ENCODE results near the gene SNAPC5.
A peak's percentile ranks its signal among the peaks of the same experiment; 100 is the strongest.
"Not testable (repeated sequence)": the region's sequence is repeated elsewhere in the genome, so short reads cannot be mapped to it uniquely, and the experiment has no call there.

Gene SNAPC5

DNA sequence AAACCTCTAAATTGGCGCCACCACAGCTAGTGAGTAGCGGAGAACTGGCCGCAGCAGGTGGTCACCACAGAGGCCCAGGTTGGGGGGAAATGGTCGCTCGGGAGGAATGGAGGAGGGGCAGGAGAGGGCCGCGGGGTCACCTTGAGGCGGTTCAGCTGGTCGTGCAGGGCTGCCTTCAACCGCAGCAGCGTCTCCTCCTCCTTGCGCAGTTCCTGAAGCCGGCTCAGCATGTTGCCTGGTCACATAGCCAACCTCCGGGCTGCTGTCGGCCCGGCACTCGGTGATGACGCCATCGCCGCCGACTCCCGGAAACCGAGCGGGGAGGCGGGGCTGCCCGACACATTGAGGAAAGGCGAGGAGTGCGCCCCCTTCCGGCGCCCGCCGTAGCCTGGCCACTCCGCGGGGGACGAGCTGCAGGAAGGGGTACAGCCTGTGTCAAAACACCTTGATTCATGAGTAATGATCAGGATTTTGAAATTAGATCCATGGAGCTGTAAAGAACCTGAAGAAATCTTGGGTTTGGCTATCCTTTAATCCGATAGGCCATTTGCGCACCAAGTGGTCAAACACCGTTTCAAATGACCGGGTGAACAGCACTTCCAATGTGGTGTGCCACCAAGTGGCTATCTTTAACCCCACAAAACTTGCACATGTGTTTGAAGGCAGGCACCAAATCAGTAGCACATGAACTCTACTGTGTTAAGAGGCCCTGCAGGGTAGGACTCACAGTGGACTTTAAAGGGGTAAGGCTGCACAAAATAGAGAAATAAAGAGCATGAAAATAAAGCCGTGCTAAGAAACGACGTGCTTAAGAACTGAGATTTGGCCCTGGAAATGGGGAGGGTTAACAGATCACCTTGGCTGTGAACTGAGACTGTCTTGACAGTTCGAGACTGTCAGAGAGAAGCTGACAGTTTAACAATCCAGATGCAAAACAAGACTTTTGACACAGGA, at the start of gene SNAPC5:
SNAPC5 (minus strand) TSS at position 261 of the 954 bp plus-strand sequence; CDS start at position 230, 31 bp downstream.
- DNase-seq (ENCODE audit: low read depth in 2 of 2) = peak; percentile 97 to 98

DNA sequence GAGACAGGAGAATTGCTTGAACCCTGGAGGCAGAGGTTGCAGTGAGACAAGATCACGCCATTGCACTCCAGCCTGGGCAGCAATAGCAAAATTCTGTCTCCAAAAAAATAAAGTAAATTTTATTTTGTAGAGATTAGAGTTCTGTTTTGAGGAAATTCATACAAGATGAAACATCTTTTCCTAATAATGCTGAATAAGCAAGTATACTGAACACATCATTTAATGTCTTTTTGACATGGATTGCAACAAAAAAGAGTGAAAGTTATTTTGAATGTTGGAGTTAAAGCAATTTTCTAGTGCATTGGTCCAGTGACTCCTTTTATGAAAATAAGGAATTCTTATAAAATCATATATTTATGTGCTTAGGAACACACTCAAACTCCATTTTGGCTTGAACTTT, 47.7 kb upstream of the SNAPC5 start:
- no peak for DNase-seq (ENCODE audit: low read depth in 2 of 2)

DNA sequence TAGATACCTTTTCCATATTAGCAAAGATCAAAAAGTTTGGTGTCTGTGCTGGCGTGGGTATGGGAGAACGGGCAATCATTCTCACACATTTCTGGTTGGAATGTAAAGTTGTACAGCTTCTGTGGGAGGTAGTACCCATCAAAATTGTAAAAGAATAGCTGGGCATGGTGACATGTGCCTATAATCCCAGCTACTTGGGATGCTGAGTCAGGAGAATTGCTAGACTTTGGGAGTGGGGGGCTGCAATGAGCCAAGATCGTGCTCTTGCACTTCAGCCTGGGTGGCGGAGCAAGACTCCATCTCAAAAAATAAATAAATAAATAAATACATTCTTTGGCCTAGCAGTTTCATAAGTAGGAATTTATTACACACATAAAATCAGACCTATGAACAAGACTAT, 45.3 kb upstream of the SNAPC5 start:
- no peak for DNase-seq (ENCODE audit: low read depth in 2 of 2)

DNA sequence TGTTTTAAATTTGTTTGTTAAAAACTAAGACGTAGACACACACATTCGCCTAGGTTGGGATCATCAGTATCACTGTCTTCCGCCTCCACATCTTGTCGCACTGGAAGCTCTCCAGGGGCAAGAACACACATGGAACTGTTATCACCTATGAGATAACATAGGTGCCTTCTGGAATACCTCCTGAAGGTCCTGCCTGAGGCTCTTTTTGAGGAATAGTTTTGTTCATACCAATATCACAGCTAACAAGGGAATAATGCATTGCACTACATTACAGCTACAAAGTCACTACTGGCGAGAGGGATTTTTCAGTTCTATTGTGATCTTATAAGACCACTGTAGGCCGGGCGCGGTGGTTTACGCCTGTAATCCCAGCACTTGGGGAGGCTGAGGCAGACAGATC, 37.5 kb upstream of the SNAPC5 start:
- no peak for DNase-seq (ENCODE audit: low read depth in 2 of 2)

- DNase-seq (ENCODE audit: low read depth in 2 of 2) = no peak
Measured at GRCh38 chr15:66524838-66525237, 27.3 kb upstream of the SNAPC5 start.

DNA sequence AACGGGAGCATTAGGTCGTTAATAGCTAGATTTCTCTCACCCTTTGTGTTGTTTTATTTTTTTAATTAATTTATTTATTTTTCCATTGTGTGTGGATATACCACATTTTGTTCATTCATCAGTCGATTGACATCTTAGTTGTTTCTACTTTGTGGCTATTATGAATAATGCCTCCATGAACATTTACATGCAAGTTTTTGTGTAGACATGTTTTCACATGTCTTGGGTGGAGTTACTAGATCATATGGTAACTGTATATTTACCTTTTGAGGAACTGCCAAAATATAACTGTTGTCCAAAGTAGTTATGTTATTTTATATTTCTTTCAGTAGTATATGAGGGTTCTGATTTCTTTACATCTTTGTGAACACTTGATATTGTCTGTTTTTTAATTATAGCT, 26.4 kb upstream of the SNAPC5 start:
- no peak for DNase-seq (ENCODE audit: low read depth in 2 of 2)

GRCh38 chr15:66515901-66516322, 18.4 kb upstream of the SNAPC5 start:
- DNase-seq (ENCODE audit: low read depth in 2 of 2) = no peak

DNA sequence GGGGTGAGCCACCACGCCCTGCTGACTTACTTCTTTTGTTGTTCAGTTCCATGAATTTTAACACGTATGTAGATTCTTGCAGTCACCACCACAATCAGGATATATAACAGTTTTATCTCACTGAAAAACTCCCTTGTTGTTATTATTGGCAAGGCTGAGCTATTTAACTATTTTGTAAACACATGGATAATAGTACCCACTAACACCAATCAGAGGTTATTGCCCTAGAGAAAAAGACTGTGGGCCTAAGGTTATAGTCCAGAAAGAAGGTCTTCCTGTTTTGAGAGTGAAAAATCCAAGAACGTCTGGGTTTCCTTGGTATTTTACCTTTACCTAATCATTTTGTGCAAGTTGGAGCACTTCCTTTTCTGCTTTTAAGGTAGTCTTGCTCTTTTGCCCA, 17.0 kb upstream of the SNAPC5 start:
- no peak for DNase-seq (ENCODE audit: low read depth in 2 of 2)

DNA sequence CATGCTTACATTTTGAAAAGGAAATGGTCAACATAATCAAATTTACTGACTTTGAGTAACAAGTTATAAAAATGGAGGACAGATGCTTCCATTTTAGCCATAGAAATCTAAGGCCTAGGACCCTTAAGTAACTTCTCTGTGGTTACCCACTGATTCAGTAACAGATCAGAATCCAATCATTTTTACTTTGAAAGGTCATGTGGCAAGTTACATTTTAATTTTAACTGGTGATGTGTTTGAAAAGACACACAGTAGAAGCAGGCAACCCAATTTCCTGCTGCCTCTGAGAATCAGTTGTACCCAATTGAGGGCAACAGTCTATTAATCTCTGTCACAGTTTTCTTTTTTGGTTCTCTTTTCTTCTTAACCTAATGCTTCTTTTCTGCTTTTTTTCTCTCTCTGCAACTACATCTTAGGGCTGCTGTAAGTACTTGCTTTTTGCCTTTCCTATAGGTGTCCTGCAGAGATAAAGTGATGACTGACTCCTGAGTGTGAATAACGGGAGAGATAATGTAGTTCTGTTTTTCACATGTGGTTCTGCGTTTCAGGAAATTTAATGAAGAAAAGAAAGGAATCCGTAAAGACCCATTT, 10.8 kb upstream of the SNAPC5 start:
- DNase-seq (ENCODE audit: low read depth in 2 of 2) = no peak

DNA sequence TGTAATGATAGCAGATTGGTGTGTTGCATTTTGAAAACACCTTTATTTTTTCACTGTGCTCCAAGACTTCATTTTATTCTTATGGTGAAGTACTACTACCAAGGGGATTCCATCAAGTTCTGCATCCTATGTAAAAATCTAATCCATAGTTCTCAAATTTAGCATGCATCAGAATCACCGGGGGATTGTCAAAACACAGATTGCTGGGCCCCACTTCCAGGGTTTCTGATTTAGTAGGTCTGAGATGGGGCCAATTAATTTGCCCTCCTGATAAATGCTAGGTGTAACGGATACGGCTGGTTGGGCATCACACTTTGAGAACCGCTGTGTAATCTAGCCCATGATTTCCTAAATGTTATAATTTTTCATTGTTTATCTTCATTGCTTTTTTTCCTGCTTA, 8.3 kb upstream of the SNAPC5 start:
- no peak for DNase-seq (ENCODE audit: low read depth in 2 of 2)

- DNase-seq (ENCODE audit: low read depth in 2 of 2) = no peak
Measured at GRCh38 chr15:66505430-66505811, 7.9 kb upstream of the SNAPC5 start.

DNA sequence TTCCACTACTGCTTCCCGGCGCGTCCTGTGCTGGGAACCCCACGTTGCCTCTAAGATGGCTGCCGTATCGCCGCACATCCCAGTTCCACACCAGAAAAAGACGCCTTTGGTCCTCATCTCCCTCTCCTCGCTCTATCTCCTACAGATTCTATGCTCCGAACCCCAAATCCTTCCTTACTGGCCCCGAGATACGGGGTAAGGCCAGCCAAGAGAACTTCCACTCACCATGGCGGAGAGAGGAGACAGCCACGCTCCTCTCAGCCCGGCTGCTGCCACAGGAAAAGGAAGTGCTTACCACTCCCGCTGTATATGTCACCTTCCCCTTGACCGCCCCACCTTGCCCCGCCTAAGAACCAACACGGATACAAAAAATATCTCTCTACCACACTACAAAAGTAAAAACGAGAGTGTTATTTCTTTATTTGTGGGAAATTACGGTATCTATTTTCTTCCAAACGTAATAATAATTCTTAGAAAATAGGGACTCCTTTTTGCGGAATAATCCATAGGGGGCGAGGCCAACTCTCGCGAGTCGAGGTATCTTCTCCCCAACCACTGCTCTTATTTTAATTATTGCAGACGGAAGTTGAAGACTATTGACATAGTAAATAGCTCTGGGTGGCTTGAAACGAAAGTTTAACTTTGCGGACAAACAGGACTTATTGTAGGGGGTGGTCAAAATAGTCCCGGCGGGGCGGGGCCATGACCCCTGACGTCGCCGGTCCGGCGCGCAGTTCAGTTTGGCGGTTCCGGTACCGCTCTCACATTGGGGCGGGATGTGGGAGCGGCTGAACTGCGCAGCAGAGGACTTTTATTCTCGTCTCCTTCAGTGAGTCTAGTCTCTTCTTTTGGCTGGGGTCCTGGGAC, 7.2 kb upstream of the SNAPC5 start, which contains the start of the genes RPL4 and ZWILCH:
RPL4 (minus strand) TSS at position 293 of the 867 bp plus-strand sequence; CDS start at position 228, 65 bp downstream.
ZWILCH (plus strand) TSS at position 764 of the 867 bp plus-strand sequence; CDS start at position 777, 13 bp downstream.
- peak; percentile 65 to 71 for DNase-seq (ENCODE audit: low read depth in 2 of 2)

DNA sequence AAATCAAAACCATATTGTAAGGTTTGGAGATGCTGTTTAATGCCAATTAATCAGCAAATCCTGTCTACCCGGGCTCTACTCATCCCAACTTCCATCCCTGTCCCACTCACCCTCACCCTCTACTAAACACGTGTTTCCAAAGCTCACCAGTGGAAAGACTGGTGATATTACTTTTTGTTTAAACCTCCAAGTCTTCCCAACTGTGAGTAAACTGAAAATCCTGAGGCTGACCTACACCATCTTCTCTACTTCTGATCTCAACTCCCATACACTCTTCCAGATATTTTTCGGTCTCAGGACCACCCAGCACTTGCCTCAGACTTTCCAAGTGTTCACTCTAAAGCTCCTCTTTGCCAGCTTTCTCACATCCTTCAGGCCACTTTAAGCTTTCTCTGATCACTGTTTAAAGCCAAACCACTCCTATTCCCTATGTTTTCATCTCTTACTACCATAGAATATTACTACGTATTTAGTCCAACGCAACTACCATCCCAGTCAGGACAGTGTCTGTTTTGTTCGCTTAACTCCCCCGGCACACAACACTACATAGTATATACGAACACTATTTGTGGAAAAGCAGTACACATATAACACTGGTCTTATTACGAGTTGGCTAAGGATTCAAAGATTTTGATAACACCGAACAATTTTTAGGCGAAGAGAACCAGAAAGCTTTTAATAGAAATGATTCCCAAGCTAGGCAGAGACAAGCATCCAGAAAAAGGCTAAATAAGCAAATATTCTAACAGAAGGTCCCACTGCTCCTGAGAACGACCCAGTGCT, 6.4 kb upstream of the SNAPC5 start:
- no peak for DNase-seq (ENCODE audit: low read depth in 2 of 2)

DNA sequence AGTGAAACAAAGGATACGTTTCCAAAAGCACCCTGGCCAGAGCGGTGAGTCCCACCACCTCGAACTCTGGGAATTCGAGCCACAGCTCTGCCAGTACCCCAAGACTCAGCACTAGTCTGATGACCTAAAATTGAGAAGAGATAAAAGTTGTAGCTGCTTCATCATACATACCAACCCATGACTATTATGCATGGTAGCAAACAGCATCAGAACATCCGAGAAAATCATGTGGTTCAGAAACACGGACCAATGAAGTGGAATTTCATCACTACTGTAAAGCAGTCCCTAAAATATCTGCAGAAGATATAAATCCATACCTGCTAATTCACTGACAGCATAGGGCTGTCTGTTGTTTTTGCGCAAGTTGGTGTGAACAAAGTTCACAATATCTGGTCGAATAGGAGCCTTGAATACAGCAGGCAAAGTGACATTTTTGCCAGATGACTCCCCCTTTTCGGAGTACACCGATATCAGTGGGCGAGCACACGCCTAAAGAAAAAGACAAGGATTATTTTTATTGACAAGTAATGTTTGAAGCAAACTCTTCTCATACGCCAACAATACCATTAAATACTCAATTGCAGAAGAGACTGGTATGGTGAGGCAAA, 5.6 kb upstream of the SNAPC5 start:
- DNase-seq (ENCODE audit: low read depth in 2 of 2) = not testable (repeated sequence)

GRCh38 chr15:66502491-66502890, 4.9 kb upstream of the SNAPC5 start:
- no peak for DNase-seq (ENCODE audit: low read depth in 2 of 2)

DNA sequence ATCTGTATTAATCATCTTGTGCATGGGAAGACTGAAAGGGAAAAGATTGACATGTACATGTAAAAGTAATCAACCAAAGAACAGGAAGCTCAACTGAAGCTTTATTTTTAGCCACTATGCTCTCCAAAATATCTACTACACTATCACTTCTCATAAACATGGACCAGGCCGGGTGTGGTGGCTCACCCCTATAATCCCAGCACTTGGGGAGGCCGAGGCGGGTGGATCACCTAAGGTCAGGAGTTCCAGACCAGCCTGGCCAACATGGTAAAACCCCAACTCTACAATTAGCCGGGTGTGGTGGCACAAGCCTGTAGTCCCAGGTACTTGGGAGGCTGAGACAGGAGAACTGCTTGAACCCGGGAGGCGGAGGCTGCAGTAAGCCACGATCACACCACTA, 2.8 kb upstream of the SNAPC5 start:
- not testable (repeated sequence) for DNase-seq (ENCODE audit: low read depth in 2 of 2)

GRCh38 chr15:66498501-66499386, 1.2 kb upstream of the SNAPC5 start:
- no peak for DNase-seq (ENCODE audit: low read depth in 2 of 2)

GRCh38 chr15:66496951-66497501, 536 bp downstream of the SNAPC5 start:
- no peak for DNase-seq (ENCODE audit: low read depth in 2 of 2)

DNA sequence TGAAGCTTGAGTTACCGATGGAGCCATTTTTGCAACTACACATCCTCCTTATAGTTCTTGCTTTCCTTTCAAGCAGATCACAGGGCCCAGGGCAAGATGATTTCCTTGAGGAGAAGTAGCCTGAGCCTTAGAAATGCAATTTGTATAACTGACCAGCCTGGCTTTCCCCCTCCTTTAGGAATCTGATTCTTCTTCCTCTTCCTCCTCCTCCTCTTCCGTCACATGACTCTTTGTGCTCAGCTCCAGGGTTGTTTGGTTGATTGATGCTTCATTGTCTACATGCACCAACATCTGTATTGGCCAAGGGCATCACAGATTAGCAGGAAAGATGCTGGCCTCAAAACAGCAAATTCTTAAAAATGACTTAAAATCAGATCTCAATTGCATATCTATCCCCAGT, 3.3 kb downstream of the SNAPC5 start:
- no peak for DNase-seq (ENCODE audit: low read depth in 2 of 2)
